HL-60 (cell line): Measurements from ENCODE around the gene SOCS3.

ENCODE experiments used
- GABPA ChIP-seq: IDR thresholded peaks from 2 replicates; pipeline ENCODE4 v1.6.1; 2012; ENCODE audit warnings: low read depth
- POLR2AphosphoS5 ChIP-seq: IDR thresholded peaks from 2 replicates; pipeline ENCODE4 v1.6.1; 2012; ENCODE audit warnings: low read depth
- TF ChIP-seq, protein P1 (sequence below): IDR thresholded peaks from one replicate; pipeline ENCODE4 v1.5.1; 2011; ENCODE audit warnings: low read length, control low read depth, inconsistent platforms; ENCODE audit not compliant: insufficient read depth
- TF ChIP-seq, protein P2 (sequence below): IDR thresholded peaks from 2 replicates; pipeline ENCODE4 v1.6.1; 2012; ENCODE audit warnings: low read depth; ENCODE audit not compliant: insufficient replicate concordance

DNA sequence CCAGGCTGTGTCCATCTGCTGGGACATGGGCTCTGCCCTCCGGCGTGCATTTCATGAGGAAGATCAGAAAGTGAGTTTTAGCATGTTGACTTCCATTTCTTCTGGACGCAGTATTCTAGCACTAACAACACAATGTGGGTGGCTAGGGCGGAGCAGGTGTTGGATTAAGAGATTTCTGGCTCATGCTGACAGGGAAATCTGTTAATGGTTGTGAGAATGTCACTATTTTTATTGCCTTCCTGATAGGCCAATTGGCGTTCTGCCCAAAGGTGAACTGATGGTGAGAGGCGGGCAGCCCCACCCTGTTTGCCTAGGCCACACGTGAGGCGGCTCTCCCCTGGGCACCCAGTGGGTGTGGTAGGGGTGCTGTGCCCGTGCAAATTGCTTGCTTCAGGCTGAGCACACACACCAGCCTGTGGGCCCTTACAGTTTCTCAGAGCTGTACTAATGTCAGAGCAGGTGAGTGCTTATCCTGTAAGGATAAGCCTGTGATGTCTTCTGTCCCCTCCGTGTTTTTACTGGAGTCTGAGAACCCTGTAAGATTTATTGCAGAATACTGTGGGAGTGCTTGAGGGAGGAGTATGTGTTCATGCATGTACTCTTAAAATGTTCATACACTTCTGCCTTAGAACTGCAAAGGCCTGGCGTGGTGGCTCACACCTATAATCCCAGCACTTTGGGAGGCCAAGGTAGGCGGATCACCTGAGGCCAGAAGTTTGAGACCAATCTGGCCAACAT lies 49.5 kb upstream of the SOCS3 start:
- TF ChIP-seq, protein P1, sequence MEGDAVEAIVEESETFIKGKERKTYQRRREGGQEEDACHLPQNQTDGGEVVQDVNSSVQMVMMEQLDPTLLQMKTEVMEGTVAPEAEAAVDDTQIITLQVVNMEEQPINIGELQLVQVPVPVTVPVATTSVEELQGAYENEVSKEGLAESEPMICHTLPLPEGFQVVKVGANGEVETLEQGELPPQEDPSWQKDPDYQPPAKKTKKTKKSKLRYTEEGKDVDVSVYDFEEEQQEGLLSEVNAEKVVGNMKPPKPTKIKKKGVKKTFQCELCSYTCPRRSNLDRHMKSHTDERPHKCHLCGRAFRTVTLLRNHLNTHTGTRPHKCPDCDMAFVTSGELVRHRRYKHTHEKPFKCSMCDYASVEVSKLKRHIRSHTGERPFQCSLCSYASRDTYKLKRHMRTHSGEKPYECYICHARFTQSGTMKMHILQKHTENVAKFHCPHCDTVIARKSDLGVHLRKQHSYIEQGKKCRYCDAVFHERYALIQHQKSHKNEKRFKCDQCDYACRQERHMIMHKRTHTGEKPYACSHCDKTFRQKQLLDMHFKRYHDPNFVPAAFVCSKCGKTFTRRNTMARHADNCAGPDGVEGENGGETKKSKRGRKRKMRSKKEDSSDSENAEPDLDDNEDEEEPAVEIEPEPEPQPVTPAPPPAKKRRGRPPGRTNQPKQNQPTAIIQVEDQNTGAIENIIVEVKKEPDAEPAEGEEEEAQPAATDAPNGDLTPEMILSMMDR = no peak
- TF ChIP-seq POLR2AphosphoS5 (no peak), GABPA (no peak)
- TF ChIP-seq, protein P2, sequence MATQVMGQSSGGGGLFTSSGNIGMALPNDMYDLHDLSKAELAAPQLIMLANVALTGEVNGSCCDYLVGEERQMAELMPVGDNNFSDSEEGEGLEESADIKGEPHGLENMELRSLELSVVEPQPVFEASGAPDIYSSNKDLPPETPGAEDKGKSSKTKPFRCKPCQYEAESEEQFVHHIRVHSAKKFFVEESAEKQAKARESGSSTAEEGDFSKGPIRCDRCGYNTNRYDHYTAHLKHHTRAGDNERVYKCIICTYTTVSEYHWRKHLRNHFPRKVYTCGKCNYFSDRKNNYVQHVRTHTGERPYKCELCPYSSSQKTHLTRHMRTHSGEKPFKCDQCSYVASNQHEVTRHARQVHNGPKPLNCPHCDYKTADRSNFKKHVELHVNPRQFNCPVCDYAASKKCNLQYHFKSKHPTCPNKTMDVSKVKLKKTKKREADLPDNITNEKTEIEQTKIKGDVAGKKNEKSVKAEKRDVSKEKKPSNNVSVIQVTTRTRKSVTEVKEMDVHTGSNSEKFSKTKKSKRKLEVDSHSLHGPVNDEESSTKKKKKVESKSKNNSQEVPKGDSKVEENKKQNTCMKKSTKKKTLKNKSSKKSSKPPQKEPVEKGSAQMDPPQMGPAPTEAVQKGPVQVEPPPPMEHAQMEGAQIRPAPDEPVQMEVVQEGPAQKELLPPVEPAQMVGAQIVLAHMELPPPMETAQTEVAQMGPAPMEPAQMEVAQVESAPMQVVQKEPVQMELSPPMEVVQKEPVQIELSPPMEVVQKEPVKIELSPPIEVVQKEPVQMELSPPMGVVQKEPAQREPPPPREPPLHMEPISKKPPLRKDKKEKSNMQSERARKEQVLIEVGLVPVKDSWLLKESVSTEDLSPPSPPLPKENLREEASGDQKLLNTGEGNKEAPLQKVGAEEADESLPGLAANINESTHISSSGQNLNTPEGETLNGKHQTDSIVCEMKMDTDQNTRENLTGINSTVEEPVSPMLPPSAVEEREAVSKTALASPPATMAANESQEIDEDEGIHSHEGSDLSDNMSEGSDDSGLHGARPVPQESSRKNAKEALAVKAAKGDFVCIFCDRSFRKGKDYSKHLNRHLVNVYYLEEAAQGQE = no peak
